ENCODE results near the gene CUX1. TPM values are rescaled to one million over a fixed set of nuclear protein-coding genes. Genes with fewer than 3 reads are reported as not detected.
"Not testable (repeated sequence)": the region's sequence is repeated elsewhere in the genome, so short reads cannot be mapped to it uniquely, and the experiment has no call there.

Gene CUX1
- total RNA-seq, 2 donors from 2014 or later, result 42.0 to 47.5 TPM

- H3K27me3 ChIP-seq, result no peaks in the 10 kb centered on the region
- WGBS, 2 donors, result 96% methylated on average over 15 of the region's 15 CpGs
- ATAC-seq, result no peak
- intact Hi-C loops (cut with DNase I), result no loop called here
- no peak overlapping the region for H3K4me3 ChIP-seq
- no peak for TF ChIP-seq POLR2A (IDR thresholded peaks at IDR 0.05)
- TF ChIP-seq CTCF (IDR thresholded peaks at IDR 0.05), result no peak
- peaks cover 3% of the 10 kb centered on the region for H3K4me1 ChIP-seq
- DNase-seq, result no peak
- H3K9me3 ChIP-seq, result no peaks in the 10 kb centered on the region
- no peaks in the 10 kb centered on the region for H3K36me3 ChIP-seq (replicated peaks in 1 of 2; ENCODE audit: insufficient read depth in 1 of 2, low read depth in 2 of 2)
- no peak overlapping the region for H3K27ac ChIP-seq
Measured at GRCh38 chr7:101916876-101917275, 99.5 kb downstream of the CUX1 start.

DNA sequence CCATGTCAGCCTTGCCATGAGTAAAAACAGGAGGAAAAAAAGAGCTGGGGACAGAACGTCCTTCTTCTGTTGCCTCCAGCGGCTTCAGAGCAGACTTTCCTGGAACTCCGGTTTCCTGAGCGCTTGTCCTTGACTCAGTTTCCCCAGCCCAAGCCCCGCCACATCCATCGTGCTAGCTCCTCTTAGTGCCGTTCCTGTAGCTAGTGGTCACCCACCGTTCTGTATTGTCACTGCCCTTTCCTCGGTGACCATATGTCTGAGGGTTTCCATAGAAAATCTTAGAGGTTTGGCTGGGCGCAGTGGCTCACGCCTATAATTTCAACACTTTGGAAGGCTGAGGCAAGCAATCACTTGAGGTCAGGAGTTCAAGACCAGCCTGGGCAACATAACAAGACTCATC lies 100.1 kb downstream of the CUX1 start:
- 92 to 96% methylated on average over 11 of the region's 11 CpGs for WGBS, 2 donors
- ATAC-seq, result no peak
- H3K4me3 ChIP-seq, result no peak overlapping the region
- DNase-seq, result no peak
- H3K36me3 ChIP-seq (replicated peaks in 1 of 2; ENCODE audit: insufficient read depth in 1 of 2, low read depth in 2 of 2), result no peaks in the 10 kb centered on the region
- no peaks in the 10 kb centered on the region for H3K27me3 ChIP-seq
- no peak overlapping the region for H3K27ac ChIP-seq
- TF ChIP-seq CTCF (IDR thresholded peaks at IDR 0.05) (no peak), POLR2A (IDR thresholded peaks at IDR 0.05) (no peak)
- intact Hi-C loops (cut with DNase I), result no loop called here
- no peaks in the 10 kb centered on the region for H3K9me3 ChIP-seq
- peaks cover 10% of the 10 kb centered on the region for H3K4me1 ChIP-seq

GRCh38 chr7:101918426-101918825 lies 101.0 kb downstream of the CUX1 start:
- H3K9me3 ChIP-seq, result no peaks in the 10 kb centered on the region

GRCh38 chr7:101919363-101920115 lies 102.1 kb downstream of the CUX1 start:
- Histone ChIP-seq H3K4me3 (no peak overlapping the region), H3K9me3 (no peaks in the 10 kb centered on the region), H3K36me3 (replicated peaks in 1 of 2; ENCODE audit: insufficient read depth in 1 of 2, low read depth in 2 of 2) (no peaks in the 10 kb centered on the region), H3K27ac (no peak overlapping the region), H3K27me3 (no peaks in the 10 kb centered on the region), H3K4me1 (peaks cover 17% of the 10 kb centered on the region)
- DNase-seq (no peak), ATAC-seq (no peak)
- WGBS, 2 donors, result 94 to 95% methylated on average over 15 to 24 of the region's 24 CpGs
- intact Hi-C loops (cut with DNase I), result no loop called here
- TF ChIP-seq CTCF (IDR thresholded peaks at IDR 0.05) (no peak), POLR2A (IDR thresholded peaks at IDR 0.05) (no peak)

More at GRCh38 chr7:101918426-101918825, 101.0 kb downstream of the CUX1 start:
- no peak for DNase-seq
- H3K4me3 ChIP-seq, result no peak overlapping the region
- TF ChIP-seq POLR2A (IDR thresholded peaks at IDR 0.05) (no peak), CTCF (IDR thresholded peaks at IDR 0.05) (no peak)
- no peaks in the 10 kb centered on the region for H3K27me3 ChIP-seq
- peaks cover 17% of the 10 kb centered on the region for H3K4me1 ChIP-seq
- WGBS, 2 donors, result 88 to 92% methylated on average over 8 of the region's 9 CpGs
- H3K27ac ChIP-seq, result no peak overlapping the region
- H3K36me3 ChIP-seq (replicated peaks in 1 of 2; ENCODE audit: insufficient read depth in 1 of 2, low read depth in 2 of 2), result no peaks in the 10 kb centered on the region
- intact Hi-C loops (cut with DNase I), result no loop called here
- ATAC-seq, result no peak

- intact Hi-C loops (cut with DNase I), result no loop called here
- no peak overlapping the region for H3K27ac ChIP-seq
- H3K9me3 ChIP-seq, result no peaks in the 10 kb centered on the region
- H3K4me1 ChIP-seq, result peaks cover 17% of the 10 kb centered on the region
- H3K27me3 ChIP-seq, result no peaks in the 10 kb centered on the region
- no peaks in the 10 kb centered on the region for H3K36me3 ChIP-seq (replicated peaks in 1 of 2; ENCODE audit: insufficient read depth in 1 of 2, low read depth in 2 of 2)
- no peak for DNase-seq
- no peak for ATAC-seq
- WGBS, 2 donors, result 93 to 96% methylated on average over 11 of the region's 11 CpGs
- H3K4me3 ChIP-seq, result no peak overlapping the region
- TF ChIP-seq CTCF (IDR thresholded peaks at IDR 0.05) (no peak), POLR2A (IDR thresholded peaks at IDR 0.05) (no peak)
Measured at GRCh38 chr7:101921061-101921460, 103.6 kb downstream of the CUX1 start.

GRCh38 chr7:101921546-101922489 lies 104.4 kb downstream of the CUX1 start:
- DNase-seq (peak in 1 of 4 donors; percentile 15), ATAC-seq (peak; percentile 71)
- H3K36me3 ChIP-seq (replicated peaks in 1 of 2; ENCODE audit: insufficient read depth in 1 of 2, low read depth in 2 of 2); H3K4me3 ChIP-seq; H3K27me3 ChIP-seq; H3K9me3 ChIP-seq; intact Hi-C loops (cut with DNase I): not testable (repeated sequence)
- Histone ChIP-seq H3K4me1 (peaks cover 21% of the 10 kb centered on the region), H3K27ac (peak overlapping the region in 1 of 4 donors; percentile 42)
- WGBS, 2 donors, result 83 to 87% methylated on average over 14 of the region's 14 CpGs

Data from body of pancreas (tissue), 4 donors.